ENCODE results near the gene MINPP1. TPM values are rescaled to one million over a fixed set of nuclear protein-coding genes. Genes with fewer than 3 reads are reported as not detected.

The MINPP1 gene
- total RNA-seq, 2 donors from 2014 or later = 9.5 to 10.7 TPM

GRCh38 chr10:87594181-87594580 is 89.5 kb downstream of the MINPP1 start:
- no peak overlapping the region for H3K4me3 ChIP-seq
- peaks cover 10 to 43% of the 10 kb centered on the region in 2 donors for H3K4me1 ChIP-seq (ENCODE audit: control insufficient read depth in 1 of 2, low read depth in 2 of 2)
- no peak overlapping the region for H3K27ac ChIP-seq
- TF ChIP-seq CTCF (IDR thresholded peaks at IDR 0.05) = no peak
- no peaks in the 10 kb centered on the region for H3K36me3 ChIP-seq
- ATAC-seq (ENCODE audit: insufficient number of reproducible peaks, low FRiP score, low read depth) = no peak
- no peak for DNase-seq (ENCODE audit: low spot score)
- no peaks in the 10 kb centered on the region for H3K9me3 ChIP-seq
- H3K27me3 ChIP-seq (replicated peaks; ENCODE audit: insufficient read depth) = no peaks in the 10 kb centered on the region

- H3K4me3 ChIP-seq = no peak overlapping the region
- no peak for TF ChIP-seq CTCF (IDR thresholded peaks at IDR 0.05)
- no peaks in the 10 kb centered on the region for H3K9me3 ChIP-seq
- peaks cover 10 to 43% of the 10 kb centered on the region in 2 donors for H3K4me1 ChIP-seq (ENCODE audit: control insufficient read depth in 1 of 2, low read depth in 2 of 2)
- ATAC-seq (ENCODE audit: insufficient number of reproducible peaks, low FRiP score, low read depth) = no peak
- no peaks in the 10 kb centered on the region for H3K36me3 ChIP-seq
- no peak for DNase-seq (ENCODE audit: low spot score)
- H3K27me3 ChIP-seq (replicated peaks; ENCODE audit: insufficient read depth) = no peaks in the 10 kb centered on the region
- H3K27ac ChIP-seq = peak overlapping the region in 1 of 2 donors; percentile 22
These were observed 90.2 kb downstream of the MINPP1 start for GRCh38 chr10:87594864-87595263.

GRCh38 chr10:87596351-87596750 is 91.7 kb downstream of the MINPP1 start:
- Histone ChIP-seq H3K4me3 (no peak overlapping the region), H3K4me1 (ENCODE audit: control insufficient read depth in 1 of 2, low read depth in 2 of 2) (peaks cover 10 to 43% of the 10 kb centered on the region in 2 donors), H3K27me3 (replicated peaks; ENCODE audit: insufficient read depth) (no peaks in the 10 kb centered on the region), H3K27ac (no peak overlapping the region), H3K36me3 (no peaks in the 10 kb centered on the region), H3K9me3 (no peaks in the 10 kb centered on the region)
- no peak for TF ChIP-seq CTCF (IDR thresholded peaks at IDR 0.05)
- DNase-seq (ENCODE audit: low spot score) (no peak), ATAC-seq (ENCODE audit: insufficient number of reproducible peaks, low FRiP score, low read depth) (no peak)

GRCh38 chr10:87598700-87599099 is 94.0 kb downstream of the MINPP1 start:
- no peaks in the 10 kb centered on the region for H3K9me3 ChIP-seq
- DNase-seq (ENCODE audit: low spot score) (no peak), ATAC-seq (ENCODE audit: insufficient number of reproducible peaks, low FRiP score, low read depth) (no peak)
- H3K36me3 ChIP-seq = no peaks in the 10 kb centered on the region
- H3K4me3 ChIP-seq = peak overlapping the region; percentile 57
- H3K27ac ChIP-seq = peak overlapping the region; percentile 42 to 50
- no peak for TF ChIP-seq CTCF (IDR thresholded peaks at IDR 0.05)
- no peaks in the 10 kb centered on the region for H3K27me3 ChIP-seq (replicated peaks; ENCODE audit: insufficient read depth)
- peaks cover 10 to 37% of the 10 kb centered on the region in 2 donors for H3K4me1 ChIP-seq (ENCODE audit: control insufficient read depth in 1 of 2, low read depth in 2 of 2)

GRCh38 chr10:87600581-87600980 is 95.9 kb downstream of the MINPP1 start:
- no peak for TF ChIP-seq CTCF (IDR thresholded peaks at IDR 0.05)
- ATAC-seq (ENCODE audit: insufficient number of reproducible peaks, low FRiP score, low read depth) = no peak
- Histone ChIP-seq H3K9me3 (no peaks in the 10 kb centered on the region), H3K27ac (no peak overlapping the region), H3K4me1 (ENCODE audit: control insufficient read depth in 1 of 2, low read depth in 2 of 2) (peaks cover 7 to 23% of the 10 kb centered on the region in 2 donors), H3K36me3 (no peaks in the 10 kb centered on the region), H3K4me3 (no peak overlapping the region), H3K27me3 (replicated peaks; ENCODE audit: insufficient read depth) (no peaks in the 10 kb centered on the region)
- no peak for DNase-seq (ENCODE audit: low spot score)

Other genes with a start within 250 kb of the MINPP1 start
- gene NUTM2D, start 147.1 kb upstream of the MINPP1 start, total RNA-seq = 10 to 100 TPM in 1 of 2 donors, 1 to 10 TPM in 1; 2.0 to 11.8 TPM
- gene PAPSS2, start 155.0 kb downstream of the MINPP1 start, total RNA-seq = 10 to 100 TPM; 20.4 to 22.1 TPM